K562 (cell line): ENCODE data around the gene STK36. TPM values are rescaled to one million over a fixed set of nuclear protein-coding genes. Genes with fewer than 3 reads are reported as not detected.

Source experiments
- AFF1 ChIP-seq, 2 experiments: fragments of 450-650 bp; IDR thresholded peaks; 2 replicates each; pipeline ENCODE4 v1.6.1; 2018; ENCODE audit warnings: mild to moderate bottlenecking in 2 of 2, low read depth in 1 of 2; ENCODE audit not compliant: partially characterized antibody in 2 of 2
- BRF2 ChIP-seq: IDR thresholded peaks from 3 replicates; pipeline ENCODE4 v1.6.1; 2011; ENCODE audit warnings: borderline replicate concordance, mild to moderate bottlenecking; ENCODE audit not compliant: insufficient read length, insufficient read depth
- CCAR2 ChIP-seq: fragments of 200-400 bp; formaldehyde crosslinking; IDR thresholded peaks from 2 replicates; pipeline ENCODE4 v1.6.1; 2017; ENCODE audit warnings: mild to moderate bottlenecking, low read depth, low read length
- DDX20 ChIP-seq: fragments of 450-650 bp; IDR thresholded peaks from 2 replicates; pipeline ENCODE4 v1.6.1; 2016; ENCODE audit warnings: missing genetic modification characterization, low read depth, mild to moderate bottlenecking, missing compliant biosample characterization, moderate library complexity
- E2F6 ChIP-seq, 2 experiments: IDR thresholded peaks; 2 replicates each; pipeline ENCODE4 v1.6.1; 2011; ENCODE audit warnings: borderline replicate concordance in 1 of 2, control low read depth in 1 of 2, low read depth in 1 of 2, low read length in 1 of 2, mild to moderate bottlenecking in 1 of 2, mixed read lengths in 1 of 2, moderate library complexity in 1 of 2; ENCODE audit not compliant: insufficient read depth in 1 of 2, insufficient read length in 1 of 2, poor library complexity in 1 of 2, severe bottlenecking in 1 of 2; ENCODE audit errors: extremely low read depth in 1 of 2
- GATAD2A ChIP-seq: fragments of 450-650 bp; IDR thresholded peaks from 2 replicates; pipeline ENCODE4 v1.6.1; 2017
- IRF1 ChIP-seq: sonication (generic); formaldehyde crosslinking; IDR thresholded peaks from 2 replicates; pipeline ENCODE4 v1.8.0; 2022; ENCODE audit warnings: missing genetic modification reagents, mild to moderate bottlenecking, borderline replicate concordance
- MNT ChIP-seq, 2 experiments: fragments of 450-650 bp; conservative IDR thresholded peaks; 2 replicates each; pipeline ENCODE4 v1.6.1; 2017; ENCODE audit warnings: mild to moderate bottlenecking in 2 of 2, moderate library complexity in 2 of 2
- NFIC ChIP-seq: fragments of 450-650 bp; IDR thresholded peaks from 2 replicates; pipeline ENCODE4 v1.6.1; 2017; ENCODE audit warnings: mild to moderate bottlenecking, inconsistent platforms
- PHF20 ChIP-seq: fragments of 450-650 bp; IDR thresholded peaks from 2 replicates; pipeline ENCODE4 v1.6.1; 2018; ENCODE audit not compliant: partially characterized antibody
- POLR2A ChIP-seq: fragments of 450-650 bp; conservative IDR thresholded peaks from 2 replicates; pipeline ENCODE4 v1.6.1; 2016
- PRMT5 ChIP-seq: sonication (generic); formaldehyde crosslinking; IDR thresholded peaks from 2 replicates; pipeline ENCODE4 v1.5.0; 2020; ENCODE audit warnings: missing genetic modification reagents
- SAFB ChIP-seq: fragments of 200-400 bp; formaldehyde crosslinking; IDR thresholded peaks from 2 replicates; pipeline ENCODE4 v1.6.1; 2017; ENCODE audit warnings: low read depth, low read length, borderline replicate concordance
- STAT5A ChIP-seq: IDR thresholded peaks from 2 replicates; pipeline ENCODE4 v1.6.1; 2012; ENCODE audit warnings: low read length, inconsistent platforms, borderline replicate concordance
- YY1 ChIP-seq, 3 experiments: IDR thresholded peaks; 2 replicates each; pipeline ENCODE4 v1.6.1; 2011; ENCODE audit warnings: low read length in 2 of 3, mild to moderate bottlenecking in 2 of 3, moderate library complexity in 2 of 3, borderline replicate concordance in 1 of 3, control low read depth in 1 of 3, low read depth in 1 of 3; ENCODE audit not compliant: insufficient read depth in 3 of 3, insufficient replicate concordance in 2 of 3, control insufficient read depth in 1 of 3, insufficient read length in 1 of 3; ENCODE audit errors: extremely low read depth in 1 of 3
- ZNF197 ChIP-seq: fragments of 200-800 bp; sonication (Bioruptor generic); IDR thresholded peaks from 2 replicates; pipeline ENCODE4 v1.6.1; 2016; ENCODE audit warnings: low read depth, missing genetic modification characterization, missing compliant biosample characterization
- polyA plus RNA-seq, 8 experiments: library from polyadenylated mRNA; depleted of rRNA in 4 of 8; stranded (reverse) in 5 of 8; unstranded in 3 of 8; fragments of >200 nt; fragmentation: Nextera tagmentation in 2 of 8; fragmentation: Illumina TruSeq in 1 of 8; extraction: Ambion mirVana in 2 of 8; extraction: Trizol in 1 of 8; gene quantifications; 2 replicates each; pipeline versions ENCODE4 v1.2.1 to v1.2.3, GENCODE V29; 2011 to 2014; ENCODE audit warnings: inconsistent platforms in 1 of 8, missing spikeins in 1 of 8
- total RNA-seq, 7 experiments: library from RNA; depleted of rRNA in 6 of 7; stranded (reverse); fragments of >200 nt in 6 of 7; fragmentation: Illumina TruSeq in 2 of 7; extraction: Trizol in 2 of 7; gene quantifications; 2 replicates each; pipeline versions ENCODE4 v1.2.1 to v1.2.3, GENCODE V29; 2011 to 2021; ENCODE audit warnings: low replicate concordance in 1 of 7

The STK36 gene
- total and polyA plus RNA-seq, 9 of the 15 experiments (the other 6 are each of a cell fraction or from before 2014, with no cell fraction given), result 3.5 to 12.4 (median 6.7) TPM

GRCh38 chr2:218710687-218711549 is 39.0 kb downstream of the STK36 start, which contains the start of gene TTLL4 (continued):
- TF ChIP-seq PHF20 (peak; percentile 54), MNT (conservative IDR thresholded peaks at IDR 0.05) (peak; percentile 67 to 90), PRMT5 (no peak), ZNF197 (CRISPR knock-in tag) (0 out of 2 replicates have a peak, but pooled peaks have one; percentile 56), DDX20 (tag) (no peak), GATAD2A (peak; percentile 84), NFIC (0 out of 2 replicates have a peak, but pooled peaks have one; percentile 14), SAFB (peak; percentile 99), IRF1 (CRISPR knock-in tag) (no peak), BRF2 (no peak), YY1 (IDR thresholded peaks at IDR 0.05; ENCODE audit: borderline replicate concordance in 1 of 3, control insufficient read depth in 1 of 3, extremely low read depth in 1 of 3, insufficient read depth in 3 of 3, insufficient read length in 1 of 3, insufficient replicate concordance in 2 of 3, low read depth in 1 of 3, low read length in 2 of 3) (peak in 2 of 3 experiments; percentile 35 to 62), AFF1 (IDR thresholded peaks at IDR 0.05; ENCODE audit: low read depth in 1 of 2, partially characterized antibody in 2 of 2) (peak in 1 of 2 experiments; percentile 90), CCAR2 (no peak), E2F6 (IDR thresholded peaks at IDR 0.05; ENCODE audit: borderline replicate concordance in 1 of 2, extremely low read depth in 1 of 2, insufficient read depth in 1 of 2, insufficient read length in 1 of 2, low read depth in 1 of 2, low read length in 1 of 2, poor library complexity in 1 of 2, severe bottlenecking in 1 of 2) (peak; percentile 71 to 86), POLR2A (peak; percentile 79), STAT5A (no peak)
